SK-N-SH (cell line): ENCODE measurements around the gene VWA5B1.

Source experiments
- CTCF ChIP-seq: fragments of 200-600 bp; sonication (generic); IDR thresholded peaks from 2 replicates; pipeline ENCODE4 v1.6.1; 2017; ENCODE audit warnings: antibody characterized with exemption, mild to moderate bottlenecking, moderate library complexity
- ELF1 ChIP-seq: IDR thresholded peaks from 2 replicates; pipeline ENCODE4 v1.4.0; 2012
- EZH2phosphoT487 ChIP-seq: fragments of 200-600 bp; sonication (generic); IDR thresholded peaks from 2 replicates; pipeline ENCODE4 v1.6.1; 2017; ENCODE audit warnings: low read depth, mixed run types, mild to moderate bottlenecking, antibody characterized with exemption, moderate library complexity, borderline replicate concordance
- GATA2 ChIP-seq: sonication (generic); formaldehyde crosslinking; IDR thresholded peaks from 2 replicates; pipeline ENCODE4 v1.5.0; 2020; ENCODE audit warnings: mild to moderate bottlenecking, missing genetic modification reagents
- IRF3 ChIP-seq: fragments of 150-350 bp; IDR thresholded peaks from 2 replicates; pipeline ENCODE4 v1.6.1; 2016; ENCODE audit warnings: mild to moderate bottlenecking, low read depth, low read length
- MEF2A ChIP-seq: IDR thresholded peaks from 2 replicates; pipeline ENCODE4 v1.4.0; 2012; ENCODE audit warnings: low read depth, borderline replicate concordance
- PBX3 ChIP-seq: IDR thresholded peaks from 2 replicates; pipeline ENCODE4; 2012
- RAD21 ChIP-seq: IDR thresholded peaks from 2 replicates; pipeline ENCODE4 v1.6.1; 2012; ENCODE audit warnings: mild to moderate bottlenecking, low read length
- SIN3A ChIP-seq: IDR thresholded peaks from 2 replicates; pipeline ENCODE4 v1.6.1; 2012; ENCODE audit warnings: low read depth, mild to moderate bottlenecking, low read length, moderate library complexity, borderline replicate concordance
- TAF1 ChIP-seq: IDR thresholded peaks from 2 replicates; pipeline ENCODE4 v1.6.1; 2012; ENCODE audit warnings: low read depth, mild to moderate bottlenecking, low read length, moderate library complexity, borderline replicate concordance
- TCF12 ChIP-seq: IDR thresholded peaks from 2 replicates; pipeline ENCODE4 v1.4.0; 2012
- ZBTB33 ChIP-seq: IDR thresholded peaks from 2 replicates; pipeline ENCODE4 v1.4.0; 2012; ENCODE audit warnings: low read depth, borderline replicate concordance

GRCh38 chr1:20373764-20374163 lies 83.1 kb downstream of the VWA5B1 start:
- TF ChIP-seq TCF12 (no peak), CTCF (no peak), RAD21 (no peak), GATA2 (CRISPR knock-in tag) (no peak), TAF1 (no peak), SIN3A (no peak), ZBTB33 (no peak), ELF1 (no peak), IRF3 (no peak), MEF2A (no peak), PBX3 (no peak), EZH2phosphoT487 (no peak)
